Activated T-helper 1 cell treated with anti-CD3 and anti-CD28 coated beads, Interleukin-12 subunit alpha, Interleukin-12 subunit beta, Interleukin-2, Interleukin-4 antibody, amounts not matched to agents 30 ng/mL and 10 ng/mL and 1 ng/mL, durations not matched to agents 14 hours and 24 hours and 36 hours (primary cell): ENCODE measurements around the gene DLD. TPM values are rescaled to one million over a fixed set of nuclear protein-coding genes. Genes with fewer than 3 reads are reported as not detected.

Experiments used
- DNase-seq: peaks from one replicate; pipeline ENCODE4 v3.0.0; 2021; ENCODE audit warnings: low spot score
- H3K27ac Mint-ChIP-seq: one replicate; pipeline ENCODE4 v1.8.0; 2021; ENCODE audit warnings: mild to moderate bottlenecking, mixed read lengths
- H3K27me3 Mint-ChIP-seq: one replicate; pipeline ENCODE4 v1.8.0; 2022; ENCODE audit warnings: mild to moderate bottlenecking, moderate library complexity, mixed read lengths; ENCODE audit not compliant: insufficient read depth
- H3K36me3 Mint-ChIP-seq: one replicate; pipeline ENCODE4 v1.8.0; 2021; ENCODE audit warnings: low read depth, mixed read lengths
- H3K4me1 Mint-ChIP-seq: one replicate; pipeline ENCODE4 v1.8.0; 2021; ENCODE audit warnings: low read depth, mixed read lengths
- H3K4me3 Mint-ChIP-seq: one replicate; pipeline ENCODE4 v1.8.0; 2021; ENCODE audit warnings: mild to moderate bottlenecking, moderate library complexity, mixed read lengths
- H3K9me3 Mint-ChIP-seq: one replicate; pipeline ENCODE4 v1.8.0; 2021; ENCODE audit warnings: mixed read lengths
- intact Hi-C: fragments of 100-400 bp; cut with micrococcal nuclease; formaldehyde crosslinking; loops from one replicate; pipeline ENCODE4 v1.15.1; 2024
- total RNA-seq: library from RNA; stranded (reverse); gene quantifications from 2 replicates; pipeline ENCODE4 v1.2.3, GENCODE V29; 2022

The DLD gene
- total RNA-seq, 1 donor from 2014 or later, result 98.6 TPM

DNA sequence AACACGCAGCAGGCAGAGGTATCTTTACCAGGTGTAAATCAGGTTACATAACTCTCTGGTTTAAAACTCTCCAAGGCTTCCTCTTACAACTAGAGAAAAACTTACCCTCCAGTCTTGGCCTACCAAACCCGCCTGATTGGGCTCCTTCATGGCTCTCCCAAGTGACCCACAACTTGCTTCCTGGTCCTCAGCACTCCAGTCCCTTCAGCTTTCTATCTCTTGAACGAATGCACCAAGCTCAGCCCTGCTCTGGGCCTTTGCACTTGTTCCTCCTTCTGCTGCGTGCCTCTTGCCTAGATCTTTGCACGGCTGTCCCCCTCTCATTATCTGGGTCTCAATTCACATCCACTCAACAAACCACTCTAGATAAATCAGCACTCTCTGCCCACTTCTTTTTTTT, 32.7 kb upstream of the DLD start:
- Mint-ChIP-seq H3K27me3 (no peaks in the 10 kb centered on the region), H3K4me3 (no peak overlapping the region), H3K36me3 (peaks cover 2% of the 10 kb centered on the region), H3K9me3 (no peaks in the 10 kb centered on the region), H3K27ac (peak overlapping the region; percentile 42), H3K4me1 (peaks cover 22% of the 10 kb centered on the region)
- no peak for DNase-seq
- intact Hi-C loops, result no loop called here

DNA sequence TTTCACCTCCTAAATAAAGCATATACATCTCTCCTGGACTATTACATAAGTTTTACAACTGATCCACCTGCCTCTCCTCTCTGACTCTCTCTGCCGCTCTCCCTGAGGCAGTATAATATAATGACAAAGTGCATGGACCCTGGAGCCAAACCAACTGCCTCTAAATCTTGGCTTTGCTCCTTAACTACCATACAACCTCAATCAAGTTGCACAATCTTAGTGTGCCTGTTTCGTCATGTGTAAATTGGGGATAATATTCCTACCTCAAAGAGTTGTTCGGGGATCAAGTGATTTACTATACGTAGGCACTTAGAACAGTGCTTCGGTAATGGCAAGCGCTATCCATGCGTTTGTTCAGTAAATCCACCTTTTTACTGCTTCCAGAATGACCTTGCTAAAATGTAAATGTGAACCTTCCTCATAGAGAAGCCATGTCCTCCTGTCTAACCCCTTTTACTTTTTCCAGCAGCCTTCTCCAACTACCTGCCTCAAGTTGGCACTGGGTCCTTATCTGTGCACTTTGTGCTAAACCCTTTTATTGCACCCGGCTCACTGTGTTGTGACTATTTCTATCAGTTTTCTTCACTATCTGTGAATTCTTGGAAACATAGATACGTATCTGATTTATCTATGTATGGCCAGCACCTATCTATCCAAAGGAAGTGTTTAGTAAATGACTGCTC, 30.6 kb upstream of the DLD start:
- no peak overlapping the region for H3K4me3 Mint-ChIP-seq
- H3K9me3 Mint-ChIP-seq, result no peaks in the 10 kb centered on the region
- no peak for DNase-seq
- no peak overlapping the region for H3K27ac Mint-ChIP-seq
- peaks cover 2% of the 10 kb centered on the region for H3K36me3 Mint-ChIP-seq
- H3K4me1 Mint-ChIP-seq, result peaks cover 32% of the 10 kb centered on the region
- no peaks in the 10 kb centered on the region for H3K27me3 Mint-ChIP-seq
- intact Hi-C loops, result no loop called here

DNA sequence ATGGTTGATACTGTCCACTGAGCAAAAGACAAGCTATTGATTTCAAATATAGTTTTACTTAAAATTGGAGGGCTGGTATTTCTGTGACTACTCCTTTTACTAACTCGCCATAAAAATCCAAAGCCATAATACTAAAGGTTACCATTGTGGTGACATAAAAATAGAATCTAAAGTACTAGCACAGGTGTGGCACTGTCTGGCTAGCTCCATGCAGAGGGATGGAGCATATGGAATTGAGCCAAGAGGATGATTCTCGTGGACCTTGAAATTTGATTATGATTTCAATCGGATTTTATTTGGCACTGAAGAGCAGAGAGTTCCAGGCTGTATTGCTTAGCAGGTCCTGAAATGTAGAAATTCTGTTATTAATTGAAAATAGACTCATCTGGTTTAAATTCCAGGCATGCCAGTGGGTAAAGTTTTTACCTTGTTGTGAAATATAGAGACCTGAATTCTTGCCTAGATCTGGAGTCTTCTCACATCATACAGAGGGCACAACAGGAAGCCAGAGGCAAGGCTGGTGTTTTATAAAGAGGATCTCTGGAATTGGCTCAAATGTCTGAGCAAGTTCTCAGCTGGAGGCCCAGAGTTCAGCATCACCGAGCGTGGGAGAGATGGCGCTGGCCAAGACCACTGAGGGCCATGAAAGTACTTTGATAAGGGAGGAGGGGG, 29.9 kb upstream of the DLD start:
- intact Hi-C loops, result no loop called here
- no peaks in the 10 kb centered on the region for H3K27me3 Mint-ChIP-seq
- H3K9me3 Mint-ChIP-seq, result no peaks in the 10 kb centered on the region
- H3K27ac Mint-ChIP-seq, result no peak overlapping the region
- H3K36me3 Mint-ChIP-seq, result peaks cover 2% of the 10 kb centered on the region
- no peak for DNase-seq
- no peak overlapping the region for H3K4me3 Mint-ChIP-seq
- peaks cover 38% of the 10 kb centered on the region for H3K4me1 Mint-ChIP-seq

DNA sequence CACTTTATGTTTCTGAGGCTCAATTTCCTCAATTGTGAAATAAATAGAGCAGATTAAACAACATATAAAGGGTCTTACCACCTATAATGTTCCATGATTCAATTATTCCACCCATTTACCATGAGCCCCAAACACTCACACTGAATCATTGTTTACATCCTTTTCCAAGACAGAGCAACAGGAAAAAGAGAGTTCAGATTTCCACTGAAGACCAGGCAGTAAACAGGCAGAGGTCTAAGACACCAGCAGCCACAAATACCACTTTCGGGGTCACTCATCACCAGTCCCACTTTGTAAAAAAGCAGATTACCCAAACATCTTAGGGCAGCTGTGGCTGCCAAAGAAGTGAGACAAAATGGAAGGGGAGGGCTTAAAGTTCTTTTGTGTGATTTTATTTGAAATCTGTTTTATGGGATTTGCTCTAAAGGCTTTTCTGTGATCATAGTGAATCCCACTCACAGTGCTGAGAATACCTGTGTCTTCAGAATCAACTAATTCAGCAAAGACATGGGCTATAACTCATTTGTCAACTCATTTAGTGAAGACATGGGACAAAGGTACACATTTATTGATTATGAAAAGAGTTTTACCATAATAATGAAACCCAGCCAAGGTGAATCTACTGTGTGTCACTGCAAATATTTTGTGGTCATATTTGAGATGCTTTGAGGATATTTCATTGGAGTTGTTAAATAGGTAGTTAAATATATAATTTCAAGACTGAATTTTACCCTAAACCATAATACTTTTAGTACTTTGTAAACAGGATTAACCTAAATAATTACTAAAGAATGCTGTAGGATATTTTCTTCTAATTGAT, 24.8 kb upstream of the DLD start:
- Mint-ChIP-seq H3K4me3 (peak overlapping the region; percentile 1), H3K9me3 (no peaks in the 10 kb centered on the region)

DNA sequence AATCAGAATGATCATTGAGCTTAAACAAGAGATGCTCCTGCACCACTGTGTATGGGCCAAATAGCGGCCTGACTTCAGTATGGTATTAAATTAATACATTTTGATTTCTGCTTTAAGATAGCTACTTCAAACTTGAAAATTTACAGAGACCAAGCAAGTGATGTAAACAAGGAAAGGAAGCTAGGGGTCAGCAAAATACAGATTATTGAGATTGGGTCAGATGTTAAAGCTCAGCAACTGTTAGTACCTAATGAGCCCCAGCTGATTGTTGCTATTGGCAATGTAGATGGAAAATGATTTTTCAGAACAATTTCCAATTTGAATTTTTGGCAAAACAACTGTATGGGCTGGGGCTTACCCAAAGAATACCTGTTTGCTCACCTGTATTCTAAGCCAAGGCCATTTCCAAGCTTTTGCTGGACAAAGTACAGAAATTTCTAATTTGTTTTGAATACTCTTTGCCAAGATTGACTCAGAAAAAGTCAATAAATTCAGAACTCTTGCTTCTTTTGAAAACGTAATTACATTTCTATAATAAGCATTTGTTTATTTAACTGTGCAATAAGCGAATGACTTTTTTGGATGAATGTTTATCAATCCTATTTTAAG, 23.0 kb upstream of the DLD start:
- intact Hi-C loops, result loop anchor here (2.0 kb wide), 1 partner anchor 125 kb away; no protein-coding TSS in a partner anchor
- no peaks in the 10 kb centered on the region for H3K36me3 Mint-ChIP-seq

More for the DNA sequence above, 24.8 kb upstream of the DLD start:
- peaks cover 24% of the 10 kb centered on the region for H3K4me1 Mint-ChIP-seq
- H3K36me3 Mint-ChIP-seq, result no peaks in the 10 kb centered on the region
- peaks cover 1% of the 10 kb centered on the region for H3K27me3 Mint-ChIP-seq
- no peak for DNase-seq
- intact Hi-C loops, result loop anchor here (1.0 to 2.0 kb wide), 2 partner anchors 51 to 123 kb away; no protein-coding TSS in a partner anchor
- peak overlapping the region; percentile 87 for H3K27ac Mint-ChIP-seq

DNA sequence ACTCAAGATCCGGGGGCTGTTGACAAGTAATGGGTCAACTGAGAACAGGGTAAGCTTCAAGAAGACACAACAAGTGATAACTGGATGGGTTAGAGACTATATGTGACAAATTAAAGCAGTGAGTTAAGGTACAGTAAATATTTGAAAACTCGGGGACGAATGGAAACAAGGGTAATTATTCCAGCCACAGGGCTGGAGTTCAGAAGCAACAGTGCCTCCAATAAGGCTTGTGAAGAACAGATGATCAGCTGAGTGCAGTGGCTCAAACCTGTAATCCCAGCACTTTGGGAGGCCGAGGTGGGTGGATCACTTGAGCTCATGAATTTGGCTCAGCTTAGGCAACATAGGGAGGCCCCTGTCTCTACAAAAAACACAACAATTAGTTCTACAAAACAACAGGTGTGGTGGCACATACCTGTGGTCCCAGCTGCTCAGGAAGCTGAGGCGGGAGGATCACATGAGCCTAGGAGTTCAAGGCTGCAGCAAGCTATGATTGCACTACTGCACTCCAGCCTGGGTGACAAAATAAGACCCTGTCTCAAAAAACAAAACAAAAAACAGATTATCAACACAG, 20.5 kb upstream of the DLD start:
- Mint-ChIP-seq H3K27me3 (peaks cover 3% of the 10 kb centered on the region), H3K27ac (no peak overlapping the region), H3K9me3 (no peaks in the 10 kb centered on the region), H3K4me1 (peaks cover 19% of the 10 kb centered on the region), H3K4me3 (no peak overlapping the region), H3K36me3 (no peaks in the 10 kb centered on the region)
- no peak for DNase-seq
- intact Hi-C loops, result loop anchor here (10.0 kb wide), 1 partner anchor 1096 kb away; no protein-coding TSS in a partner anchor

More for the DNA sequence above, 23.0 kb upstream of the DLD start:
- Mint-ChIP-seq H3K4me3 (no peak overlapping the region), H3K27me3 (peaks cover 3% of the 10 kb centered on the region), H3K27ac (no peak overlapping the region), H3K9me3 (no peaks in the 10 kb centered on the region), H3K4me1 (peaks cover 24% of the 10 kb centered on the region)
- DNase-seq, result no peak

DNA sequence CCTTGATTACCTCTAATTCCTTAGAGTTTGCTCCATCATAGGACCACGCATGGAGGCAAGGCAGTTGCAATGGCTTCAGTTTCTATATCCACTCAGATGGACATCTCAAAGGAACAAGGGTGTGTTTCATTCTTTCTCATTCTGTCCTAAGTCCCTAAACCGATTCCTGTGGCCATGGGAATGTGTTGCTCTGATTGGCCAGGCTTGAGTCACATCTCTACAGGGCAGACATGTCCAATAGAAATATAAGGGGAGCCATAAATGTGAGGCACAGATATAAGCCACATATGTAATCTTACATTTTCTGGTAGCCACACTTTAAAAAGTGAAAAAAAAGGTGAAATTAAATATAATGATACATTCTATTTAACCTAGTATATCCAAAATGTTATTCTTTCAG, 16.9 kb upstream of the DLD start:
- H3K36me3 Mint-ChIP-seq, result no peaks in the 10 kb centered on the region
- H3K27ac Mint-ChIP-seq, result no peak overlapping the region
- peaks cover 8% of the 10 kb centered on the region for H3K27me3 Mint-ChIP-seq
- no peaks in the 10 kb centered on the region for H3K9me3 Mint-ChIP-seq
- H3K4me1 Mint-ChIP-seq, result peaks cover 11% of the 10 kb centered on the region
- H3K4me3 Mint-ChIP-seq, result no peak overlapping the region
- intact Hi-C loops, result loop anchor here (1.0 to 10.0 kb wide), 7 partner anchors 17 to 1099 kb away; partner anchors contain the start of gene DLD
- no peak for DNase-seq

DNA sequence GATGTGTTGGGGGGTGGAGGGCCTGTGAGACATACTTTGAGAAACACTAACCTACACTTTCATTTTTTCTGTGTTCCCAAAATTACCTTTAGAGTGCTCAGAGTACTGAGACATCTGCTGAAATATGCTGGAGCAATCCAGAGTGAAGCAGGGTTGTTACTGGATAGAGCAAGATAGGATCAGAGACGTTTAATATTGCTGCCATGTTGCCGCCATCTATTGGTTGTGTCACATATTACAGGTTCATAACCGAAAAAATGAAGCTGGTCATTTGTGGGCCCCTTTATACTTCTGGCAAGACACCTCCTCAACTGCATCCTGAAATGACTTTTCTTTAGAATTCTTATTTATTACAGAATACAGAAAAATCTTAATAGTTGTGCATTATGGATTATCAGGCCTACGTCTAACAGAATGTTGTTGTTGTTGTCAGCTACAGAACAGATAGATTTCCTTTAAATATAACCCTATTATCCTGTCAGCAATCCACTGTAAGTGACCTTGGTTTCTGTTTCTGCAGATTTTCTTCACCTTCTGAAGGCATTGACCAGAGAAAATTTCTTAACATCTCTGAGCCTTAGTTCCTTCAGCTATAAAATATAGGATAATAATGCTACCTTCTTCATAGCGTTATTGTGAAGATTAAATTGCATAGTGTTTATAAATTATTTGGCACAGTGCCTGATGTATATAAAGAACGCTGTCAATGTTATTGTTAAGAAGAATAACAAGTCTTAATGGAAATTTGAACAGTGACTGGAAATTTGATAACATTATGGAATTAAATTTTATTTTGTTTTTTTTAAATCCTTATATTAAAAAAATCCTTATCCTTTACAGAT, 16.2 kb upstream of the DLD start:
- Mint-ChIP-seq H3K4me3 (no peak overlapping the region), H3K4me1 (peaks cover 18% of the 10 kb centered on the region)

DNA sequence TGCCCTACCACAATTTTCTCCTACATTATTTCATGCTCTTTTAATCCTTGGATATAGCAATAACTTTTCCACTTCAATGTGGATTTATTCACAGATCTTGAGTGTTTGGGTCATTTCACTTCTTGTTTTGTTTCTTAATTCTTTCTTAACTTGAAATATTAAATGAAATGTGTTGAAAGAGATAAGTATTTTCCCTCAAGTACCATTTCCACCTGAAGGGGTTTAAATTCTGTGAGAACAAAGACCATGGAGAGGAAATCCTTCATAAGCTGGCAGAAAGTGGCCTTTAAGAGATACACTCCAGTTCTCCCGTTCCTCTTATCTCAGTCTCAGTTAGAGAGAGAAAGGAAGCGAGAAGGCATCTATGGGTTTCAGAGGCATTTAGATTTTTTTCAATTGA, 14.1 kb upstream of the DLD start:
- no peaks in the 10 kb centered on the region for H3K9me3 Mint-ChIP-seq
- H3K4me3 Mint-ChIP-seq, result no peak overlapping the region
- H3K27ac Mint-ChIP-seq, result no peak overlapping the region
- DNase-seq, result no peak
- no peaks in the 10 kb centered on the region for H3K36me3 Mint-ChIP-seq
- peaks cover 13% of the 10 kb centered on the region for H3K4me1 Mint-ChIP-seq
- H3K27me3 Mint-ChIP-seq, result peaks cover 5% of the 10 kb centered on the region
- intact Hi-C loops, result loop anchor here (5.0 to 10.0 kb wide), 5 partner anchors 215 to 1102 kb away; partner anchors contain the start of genes COG5, DUS4L, HBP1 and SLC26A4

More for the DNA sequence above, 16.2 kb upstream of the DLD start:
- intact Hi-C loops, result loop anchor here (1.0 to 10.0 kb wide), 11 partner anchors 16 to 1100 kb away; partner anchors contain the start of genes COG5, DLD, DUS4L and HBP1
- H3K9me3 Mint-ChIP-seq, result no peaks in the 10 kb centered on the region
- DNase-seq, result peak; percentile 13
- H3K27ac Mint-ChIP-seq, result no peak overlapping the region
- H3K36me3 Mint-ChIP-seq, result no peaks in the 10 kb centered on the region
- H3K27me3 Mint-ChIP-seq, result peaks cover 7% of the 10 kb centered on the region

DNA sequence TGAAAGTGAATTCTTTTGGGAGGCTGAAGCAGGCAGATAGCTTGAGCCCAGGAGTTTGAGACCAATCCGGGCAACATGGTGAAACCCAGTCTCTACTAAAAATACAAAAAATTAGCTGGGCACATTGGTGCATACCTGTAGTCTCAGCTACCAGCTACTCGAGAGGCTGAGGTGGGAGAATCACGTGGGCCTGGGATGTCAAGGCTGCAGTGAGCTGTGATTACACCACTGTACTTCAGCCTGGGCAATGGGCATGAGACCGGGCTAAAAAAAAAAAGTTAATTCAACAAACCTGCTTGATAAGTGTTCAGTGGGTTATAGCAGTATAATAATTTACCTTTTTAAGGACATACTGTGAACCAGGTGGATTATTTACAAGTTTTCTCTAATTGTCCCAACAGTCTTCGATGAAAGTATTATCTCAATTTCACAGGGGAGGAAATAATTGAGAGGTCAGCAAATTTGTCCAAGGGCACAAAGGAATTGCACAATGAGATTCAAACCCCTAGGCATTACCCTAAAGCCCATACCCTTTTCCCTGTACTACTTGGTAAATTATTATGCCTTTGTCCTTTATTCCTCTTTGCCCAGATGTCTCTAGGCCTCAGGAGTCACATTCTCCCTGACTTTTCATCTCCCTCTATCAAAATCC, 13.1 kb upstream of the DLD start:
- no peak overlapping the region for H3K27ac Mint-ChIP-seq
- intact Hi-C loops, result loop anchor here (5.0 to 10.0 kb wide), 5 partner anchors 216 to 1103 kb away; partner anchors contain the start of genes COG5, DUS4L, HBP1 and SLC26A4

DNA sequence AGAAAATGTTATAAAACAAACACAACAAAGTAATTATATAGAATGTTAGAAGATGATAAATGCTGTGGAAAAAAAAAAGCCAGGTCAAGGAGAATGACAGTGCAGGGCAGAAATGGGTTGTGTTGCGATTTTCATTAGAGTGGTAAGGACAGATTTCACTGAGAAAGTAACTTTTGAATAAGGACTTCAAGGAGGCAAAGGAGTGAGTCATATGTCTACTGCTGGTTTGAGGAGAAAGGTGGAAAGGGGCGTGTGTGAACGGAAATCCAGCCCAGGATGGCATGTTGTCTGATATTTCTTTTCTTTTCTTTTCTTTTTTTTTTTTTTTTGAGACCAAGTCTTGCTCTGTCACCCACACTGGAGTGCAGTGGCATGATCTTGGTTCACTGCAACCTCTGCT, 12.3 kb upstream of the DLD start:
- Mint-ChIP-seq H3K4me3 (no peak overlapping the region), H3K4me1 (peaks cover 13% of the 10 kb centered on the region), H3K27ac (no peak overlapping the region), H3K9me3 (no peaks in the 10 kb centered on the region), H3K27me3 (peaks cover 5% of the 10 kb centered on the region), H3K36me3 (no peaks in the 10 kb centered on the region)
- intact Hi-C loops, result loop anchor here (1.0 to 10.0 kb wide), 9 partner anchors 13 to 1104 kb away; partner anchors contain the start of genes COG5, DLD, DUS4L and HBP1
- DNase-seq, result no peak

More for the DNA sequence above, 13.1 kb upstream of the DLD start:
- Mint-ChIP-seq H3K9me3 (no peaks in the 10 kb centered on the region), H3K27me3 (peaks cover 5% of the 10 kb centered on the region), H3K4me1 (peaks cover 13% of the 10 kb centered on the region), H3K4me3 (no peak overlapping the region), H3K36me3 (no peaks in the 10 kb centered on the region)
- no peak for DNase-seq
